ENCODE data around the gene TEKT2.

Gene TEKT2

DNA sequence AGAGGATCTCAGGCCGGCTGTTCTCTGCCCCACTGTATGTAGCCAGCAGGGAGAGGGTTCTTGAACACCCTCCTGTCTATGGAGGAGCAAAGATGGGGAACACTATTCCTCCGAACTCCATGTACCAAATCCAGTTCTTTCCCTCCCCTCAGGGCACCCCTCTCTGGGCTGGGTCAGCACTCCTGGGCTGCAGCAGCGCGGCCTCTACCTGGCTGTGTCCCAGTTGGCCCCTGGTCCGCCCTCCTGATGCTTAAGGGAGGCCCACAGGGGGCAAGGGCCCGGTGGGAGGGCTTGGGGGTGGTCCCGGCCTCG, 4.3 kb downstream of the TEKT2 start:
- DNase-seq = no peak

DNA sequence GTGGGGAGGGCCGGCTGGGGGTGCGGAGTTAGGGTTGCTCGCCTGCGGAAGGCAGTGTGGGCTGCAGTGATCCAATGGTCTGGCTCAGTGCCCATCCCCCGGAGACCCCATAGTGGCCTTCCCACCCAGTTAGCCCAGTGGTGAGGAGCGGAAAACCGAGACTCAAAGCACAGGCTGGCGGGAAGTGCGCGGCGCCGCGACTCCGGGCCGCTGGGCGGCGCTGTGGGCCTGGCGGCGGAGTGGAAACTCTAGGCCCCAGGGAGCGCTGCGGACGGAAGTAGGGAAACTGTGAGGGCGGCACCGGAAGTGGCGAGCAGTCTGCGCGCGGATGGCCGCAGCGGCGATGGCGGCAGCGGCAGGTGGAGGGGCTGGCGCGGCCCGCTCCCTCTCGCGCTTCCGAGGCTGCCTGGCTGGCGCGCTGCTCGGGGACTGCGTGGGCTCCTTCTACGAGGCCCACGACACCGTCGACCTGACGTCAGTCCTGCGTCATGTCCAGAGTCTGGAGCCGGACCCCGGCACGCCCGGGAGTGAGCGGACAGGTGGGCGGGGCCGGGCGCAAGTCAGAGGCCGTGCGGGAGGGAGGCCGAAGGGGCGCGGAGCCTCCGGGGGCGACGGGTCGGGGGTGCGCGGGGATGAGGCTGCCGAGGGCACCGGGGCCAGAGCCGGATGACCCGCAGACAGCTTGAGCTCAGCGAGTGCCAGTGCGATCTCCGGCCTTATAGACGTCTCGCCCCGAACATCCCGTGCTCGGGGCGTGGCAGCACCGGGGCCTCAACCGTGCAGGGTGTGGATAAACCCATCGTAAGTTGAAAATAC, 4.9 kb downstream of the TEKT2 start, which contains the start of gene ADPRS:
ADPRS (plus strand) TSS at position 316 of the 816 bp plus-strand sequence; CDS start at position 329, 13 bp downstream.
- peak; percentile 84 for DNase-seq

DNA sequence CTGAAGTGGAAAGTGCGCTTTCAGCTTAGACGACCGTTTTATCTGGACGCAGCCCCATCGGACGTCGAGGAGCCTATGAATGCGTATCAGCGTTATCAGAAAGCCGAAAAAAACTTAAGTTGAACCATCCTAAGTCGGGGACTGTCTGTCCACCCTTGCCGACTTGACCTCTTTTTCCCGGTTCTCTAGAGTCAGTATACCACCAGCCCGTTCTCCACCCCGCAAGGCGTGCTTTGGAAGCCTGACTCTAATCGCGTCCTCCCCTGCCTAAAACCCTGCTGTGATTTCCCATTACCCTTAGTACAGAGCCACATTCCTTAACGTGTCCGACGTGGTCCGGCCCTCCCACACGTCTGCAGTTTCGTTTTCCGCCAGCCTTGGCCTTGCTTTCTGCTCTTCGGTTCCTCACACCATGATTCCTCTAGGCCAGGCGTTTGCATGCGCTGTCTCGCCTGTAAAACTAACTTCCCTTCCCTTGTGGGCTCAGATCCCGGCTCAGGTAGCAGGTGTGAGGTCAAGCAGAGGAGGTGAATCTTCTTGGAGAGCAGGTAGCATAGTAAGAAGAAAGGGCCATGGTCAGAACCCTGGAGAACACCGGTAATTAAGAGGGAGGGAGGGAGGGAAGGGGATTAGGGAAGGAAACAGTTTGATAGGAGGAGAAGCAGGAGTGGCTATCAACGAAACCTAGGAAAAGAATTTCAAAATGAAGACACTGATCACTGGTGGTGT, 5.7 kb downstream of the TEKT2 start:
- DNase-seq = no peak

DNA sequence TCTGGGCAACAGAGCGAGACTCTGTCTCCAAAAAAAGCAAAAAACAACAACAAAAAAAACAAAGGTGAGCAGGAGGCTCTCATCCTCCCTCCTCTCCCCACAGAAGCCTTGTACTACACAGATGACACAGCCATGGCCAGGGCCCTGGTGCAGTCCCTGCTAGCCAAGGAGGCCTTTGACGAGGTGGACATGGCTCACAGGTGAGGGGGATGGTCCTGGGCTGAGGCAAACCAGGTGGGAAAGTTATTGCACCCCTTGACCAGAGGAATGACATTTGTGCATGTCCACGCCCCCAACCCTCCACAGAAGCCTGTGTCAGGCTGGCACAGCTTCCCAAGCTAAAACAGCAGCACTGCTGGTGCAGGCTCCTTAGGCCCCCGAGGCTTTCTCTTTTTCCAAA, 7.2 kb downstream of the TEKT2 start:
- no peak for DNase-seq

DNA sequence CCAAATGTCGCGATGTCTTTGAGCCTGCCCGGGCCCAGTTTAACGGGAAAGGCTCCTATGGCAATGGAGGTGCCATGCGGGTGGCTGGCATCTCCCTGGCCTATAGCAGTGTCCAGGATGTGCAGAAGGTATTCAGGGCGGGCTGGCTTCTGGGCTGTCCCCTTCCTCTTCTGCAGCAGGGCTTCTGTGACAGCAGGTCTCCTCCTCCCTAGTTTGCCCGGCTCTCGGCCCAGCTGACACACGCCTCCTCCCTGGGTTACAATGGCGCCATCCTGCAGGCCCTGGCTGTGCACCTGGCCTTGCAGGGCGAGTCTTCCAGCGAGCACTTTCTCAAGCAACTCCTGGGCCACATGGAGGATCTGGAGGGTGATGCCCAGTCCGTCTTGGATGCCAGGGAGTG, 7.8 kb downstream of the TEKT2 start:
- no peak for DNase-seq

DNA sequence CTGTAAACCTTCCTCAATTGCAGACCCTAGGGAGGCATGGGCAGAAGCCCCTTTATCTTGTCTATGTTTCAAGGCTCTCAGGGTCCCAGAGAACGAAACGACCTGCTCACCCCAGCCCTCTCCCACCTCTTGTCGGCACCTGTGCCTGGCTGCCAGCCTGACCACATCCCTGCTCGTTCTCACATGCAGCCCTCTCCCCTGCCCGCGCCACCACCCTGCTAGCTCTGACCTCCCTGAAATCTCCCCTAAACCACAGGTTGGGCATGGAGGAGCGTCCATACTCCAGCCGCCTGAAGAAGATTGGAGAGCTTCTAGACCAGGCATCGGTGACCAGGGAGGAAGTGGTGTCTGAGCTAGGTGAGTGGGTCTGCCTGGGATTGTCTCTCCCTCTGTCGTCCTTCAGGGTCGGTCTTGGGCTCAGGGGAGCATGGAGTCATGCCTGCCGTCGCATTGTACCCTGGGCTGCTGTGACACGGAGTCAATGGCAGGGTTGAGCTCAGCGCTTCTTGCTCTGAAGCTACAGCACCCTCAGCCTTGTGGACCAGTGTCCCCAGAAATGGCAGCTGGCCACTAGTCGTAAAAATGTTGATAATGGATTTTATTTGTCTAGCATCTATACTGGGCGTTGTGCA, 8.4 kb downstream of the TEKT2 start:
- DNase-seq = no peak

DNA sequence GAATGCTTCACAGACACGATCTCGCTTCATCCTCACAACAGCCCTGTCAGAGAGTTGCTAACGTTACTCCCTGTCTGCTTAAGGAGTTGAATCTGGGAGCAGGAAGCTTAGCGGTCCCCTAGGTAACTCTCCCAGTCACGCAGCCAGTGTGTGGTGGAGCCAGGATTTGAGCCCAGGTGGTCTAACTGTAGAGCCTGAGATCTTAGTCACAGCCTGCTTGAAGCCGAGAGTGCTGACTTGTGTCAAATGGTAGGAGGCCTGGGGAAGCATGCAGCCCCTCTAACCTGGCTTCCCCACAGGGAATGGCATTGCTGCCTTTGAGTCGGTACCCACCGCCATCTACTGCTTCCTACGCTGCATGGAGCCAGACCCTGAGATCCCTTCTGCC, 8.9 kb downstream of the TEKT2 start:
- no peak for DNase-seq

DNA sequence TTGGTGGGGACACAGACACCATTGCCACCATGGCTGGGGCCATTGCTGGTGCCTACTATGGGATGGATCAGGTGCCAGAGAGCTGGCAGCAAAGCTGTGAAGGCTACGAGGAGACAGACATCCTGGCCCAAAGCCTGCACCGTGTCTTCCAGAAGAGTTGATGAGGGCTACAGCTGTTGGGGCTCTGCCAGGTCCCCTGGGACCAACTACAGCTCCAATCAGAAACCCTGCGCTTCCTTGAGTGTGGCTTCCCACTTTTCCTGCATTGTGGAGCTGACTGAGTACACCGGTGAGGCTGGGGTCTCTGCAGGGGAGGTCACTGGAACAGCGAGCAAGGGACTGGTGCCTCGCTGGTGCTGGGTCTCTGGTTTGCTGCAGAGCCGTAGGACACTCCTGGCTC, 9.3 kb downstream of the TEKT2 start:
- no peak for DNase-seq

DNA sequence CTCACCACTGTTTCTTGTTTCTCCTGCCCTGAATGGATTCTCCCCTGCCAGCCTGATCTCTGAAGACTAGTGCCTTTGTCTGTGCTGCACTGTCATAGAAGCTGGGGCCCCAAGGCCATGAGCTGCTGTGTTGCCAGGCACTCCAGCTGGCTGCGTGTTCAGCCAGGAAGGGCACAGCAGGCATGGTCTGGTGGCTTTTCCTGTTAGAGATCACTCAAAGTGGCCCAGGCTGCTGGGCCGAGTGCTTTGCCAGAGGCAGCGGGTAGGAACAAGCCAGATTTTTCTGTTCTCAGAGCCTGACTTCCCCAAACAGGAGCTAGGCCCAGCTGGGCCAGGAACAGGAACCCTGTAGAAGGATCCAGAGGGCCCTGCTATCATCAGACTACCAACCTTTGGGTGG, 10.0 kb downstream of the TEKT2 start:
- no peak for DNase-seq

DNA sequence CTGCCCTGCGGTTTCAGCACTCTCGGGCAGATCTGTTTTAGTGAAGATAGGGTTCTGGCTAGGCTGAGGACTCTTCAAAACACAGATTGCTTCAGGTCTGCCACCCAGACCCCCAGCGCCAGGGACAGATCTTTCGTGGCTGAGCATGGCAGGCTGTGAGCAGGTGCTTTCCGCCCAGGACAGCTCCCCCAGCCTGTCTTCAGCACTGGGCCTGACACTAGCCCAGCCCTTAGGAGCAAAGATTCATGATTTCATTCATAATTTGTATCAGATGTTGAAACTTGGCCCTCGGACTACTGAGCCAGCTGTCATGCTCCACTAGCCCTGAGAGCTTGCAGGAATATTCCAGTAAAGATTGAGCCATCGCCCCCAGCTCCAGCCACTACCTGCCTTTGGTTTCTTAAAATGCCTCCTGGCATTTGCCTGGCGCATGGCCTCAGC, 10.7 kb downstream of the TEKT2 start:
- DNase-seq = no peak

DNA sequence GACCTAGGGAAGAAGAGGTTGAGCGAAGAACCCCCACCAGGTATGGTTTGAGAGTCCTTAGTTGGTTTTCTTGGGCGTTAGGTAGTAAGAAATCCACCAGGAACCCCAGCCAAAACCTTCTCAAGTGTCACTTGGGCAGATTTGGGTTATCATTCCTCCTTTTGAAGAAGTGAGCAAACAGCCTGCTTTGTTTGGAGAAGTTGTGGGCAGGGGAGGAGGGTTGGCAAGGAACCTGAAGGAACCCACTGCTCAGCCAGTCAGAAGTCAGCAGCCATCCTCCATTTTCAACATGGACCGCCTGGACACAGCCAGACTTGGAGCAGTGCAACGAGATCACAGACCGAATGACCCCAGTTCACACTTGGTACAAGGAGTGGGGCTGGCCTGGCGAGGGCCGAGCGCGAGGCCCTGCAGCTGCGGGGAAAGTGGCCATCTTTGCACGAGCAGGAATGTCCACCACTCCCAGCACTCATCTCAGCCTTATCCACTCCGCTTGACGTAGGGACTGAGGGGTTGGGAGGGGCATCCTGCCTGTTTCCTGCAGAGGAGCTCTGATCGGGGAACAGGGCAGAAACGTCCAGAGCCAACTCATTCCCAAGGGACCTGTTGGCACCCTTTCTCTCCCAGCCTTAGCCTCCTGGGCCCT, 12.0 kb downstream of the TEKT2 start:
- DNase-seq = no peak

DNA sequence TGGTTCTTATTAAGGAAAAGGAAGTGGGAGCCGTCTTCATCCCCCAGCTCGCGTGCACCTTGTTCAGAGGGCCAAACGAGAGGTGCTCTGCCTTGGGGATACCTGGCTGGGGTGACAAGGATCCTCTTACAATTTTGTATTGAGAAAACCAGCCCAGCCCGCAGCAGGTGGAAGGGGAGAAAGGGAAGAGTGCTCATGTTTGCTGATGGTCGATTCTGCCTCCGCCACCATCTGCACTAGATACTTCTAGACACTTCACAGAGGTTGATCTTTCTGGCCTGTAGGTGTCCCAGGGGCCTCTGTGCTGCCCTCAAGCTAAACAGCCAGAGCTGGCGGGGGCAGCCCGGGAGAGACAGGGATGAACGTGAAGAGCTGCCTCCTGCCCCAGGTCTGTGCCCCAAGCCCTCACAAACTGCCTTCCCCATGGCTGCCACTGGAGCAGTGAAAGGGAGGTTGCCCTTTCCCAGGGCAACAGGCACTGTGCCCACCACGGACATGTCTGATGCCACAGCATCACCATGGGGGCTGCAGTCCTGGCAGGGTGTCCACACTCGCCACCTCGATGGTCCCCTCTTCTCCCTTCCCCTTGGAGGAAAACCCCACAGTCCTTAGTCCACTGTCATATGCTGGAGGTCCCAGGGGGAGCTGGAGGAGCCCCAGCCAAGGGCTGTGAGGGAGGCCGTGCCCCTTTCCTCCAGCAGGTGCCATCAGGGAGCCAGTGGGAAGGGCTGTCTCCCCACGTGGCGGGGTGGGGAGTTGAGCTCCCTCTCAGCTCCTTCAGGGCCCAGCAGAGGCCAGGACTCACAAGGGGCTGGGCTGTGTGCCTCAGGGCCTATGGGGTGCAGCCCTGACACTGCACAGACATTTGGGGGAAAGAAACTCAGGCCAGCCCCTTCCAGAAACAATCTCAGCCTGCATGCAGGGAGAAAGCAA, 12.9 kb downstream of the TEKT2 start:
- DNase-seq = no peak

DNA sequence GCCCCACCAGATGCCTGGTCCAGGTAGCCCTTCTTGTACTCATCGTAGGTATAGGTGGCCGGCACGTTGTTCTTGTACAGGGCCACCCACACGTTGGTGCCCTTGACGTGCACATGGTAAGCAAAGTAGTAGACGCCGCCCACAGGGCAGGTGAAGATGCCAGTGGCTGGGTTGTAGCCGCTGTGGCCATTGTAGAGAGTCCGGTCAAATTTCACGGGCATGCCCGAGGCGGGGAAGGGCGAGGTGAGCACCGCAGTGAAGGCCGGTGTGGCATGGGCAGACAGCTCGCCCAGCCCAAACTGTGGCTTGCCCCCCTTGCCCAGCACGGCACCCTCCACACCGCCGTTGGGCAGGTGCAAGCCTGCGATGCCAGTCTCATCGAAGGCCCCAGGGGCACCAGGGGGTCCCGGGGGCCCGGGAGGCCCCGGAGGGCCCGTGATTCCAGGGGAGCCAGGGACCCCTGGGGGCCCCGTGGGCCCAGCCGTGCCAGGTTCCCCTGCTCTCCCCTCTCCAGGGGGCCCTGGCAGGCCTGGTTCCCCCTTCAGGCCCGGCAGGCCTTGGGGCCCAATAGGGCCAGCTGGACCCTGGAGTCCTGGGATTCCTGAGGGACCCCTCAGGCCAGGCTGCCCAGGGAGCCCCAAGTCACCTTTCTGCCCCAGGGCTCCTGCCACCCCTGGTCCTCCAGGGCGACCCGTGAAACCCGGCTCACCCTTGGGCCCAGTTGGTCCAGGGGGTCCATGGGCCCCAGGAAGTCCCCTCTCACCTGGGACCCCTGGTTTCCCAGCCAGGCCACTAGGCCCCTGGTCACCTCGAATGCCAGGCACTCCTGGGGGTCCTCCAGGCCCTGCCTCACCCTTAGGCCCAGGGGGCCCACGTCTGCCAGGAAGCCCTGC, 14.0 kb downstream of the TEKT2 start:
- DNase-seq = no peak

DNA sequence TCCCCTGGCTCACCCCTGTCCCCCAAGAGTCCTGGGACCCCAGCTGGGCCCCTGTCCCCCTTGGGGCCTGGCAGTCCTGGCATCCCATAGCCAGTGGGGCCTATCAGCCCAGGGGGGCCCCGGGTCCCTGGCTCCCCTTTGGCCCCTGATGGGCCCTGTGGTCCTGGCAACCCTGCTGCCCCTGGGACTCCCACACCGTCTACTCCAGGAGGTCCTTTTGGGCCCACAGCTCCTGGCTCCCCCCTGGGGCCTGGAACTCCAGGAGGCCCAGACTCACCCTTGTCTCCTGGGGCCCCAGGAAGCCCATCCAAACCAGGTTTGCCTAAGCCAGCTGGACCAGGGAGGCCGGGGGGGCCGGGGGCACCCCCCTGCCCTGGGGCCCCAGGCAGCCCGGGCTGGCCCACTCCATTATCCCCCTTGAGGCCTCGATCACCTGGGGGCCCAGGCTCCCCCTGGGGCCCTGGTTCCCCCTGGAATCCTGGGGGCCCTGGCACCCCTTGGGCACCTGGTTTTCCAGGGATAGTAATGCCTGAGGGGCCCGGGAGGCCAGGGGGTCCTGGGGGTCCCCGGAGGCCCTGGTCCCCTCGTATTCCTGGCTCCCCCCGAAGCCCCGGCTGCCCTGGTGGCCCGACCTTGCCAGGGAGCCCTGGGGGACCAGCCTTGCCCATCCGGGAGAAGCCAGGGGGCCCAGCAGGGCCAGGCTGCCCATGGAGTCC, 14.9 kb downstream of the TEKT2 start:
- no peak for DNase-seq

DNA sequence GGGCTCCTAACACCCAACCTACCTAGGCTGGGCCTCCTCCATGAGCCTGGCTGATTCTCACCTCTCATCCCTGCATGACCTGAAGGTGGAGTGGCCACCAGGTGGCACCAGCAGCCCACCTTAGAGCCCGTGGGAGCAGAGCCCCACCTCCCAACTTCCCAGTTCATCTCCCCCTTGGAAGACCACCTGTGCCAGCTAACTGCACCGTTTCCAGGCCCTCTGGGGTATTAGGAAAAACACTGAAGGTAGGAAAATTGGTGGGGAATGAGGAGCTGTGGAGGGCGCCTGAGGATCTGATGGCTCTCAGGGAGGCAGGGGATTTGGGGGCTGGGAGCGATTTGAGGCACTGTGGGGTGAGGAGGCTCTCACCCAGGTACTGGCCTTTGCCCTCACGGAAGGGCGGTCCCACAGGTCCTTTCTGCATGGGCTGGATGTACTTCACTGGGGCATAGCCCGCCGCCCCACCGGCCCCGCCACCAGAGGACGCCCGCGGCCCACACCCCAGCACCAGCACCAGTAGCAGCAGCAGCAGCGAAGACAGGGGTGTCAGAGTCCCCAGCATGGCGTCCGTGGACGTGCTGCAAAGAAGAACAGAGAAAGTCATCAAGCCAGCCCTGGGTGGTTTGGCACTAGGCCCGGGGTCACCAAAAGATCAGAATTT, 15.9 kb downstream of the TEKT2 start:
- peak; percentile 65 for DNase-seq

DNA sequence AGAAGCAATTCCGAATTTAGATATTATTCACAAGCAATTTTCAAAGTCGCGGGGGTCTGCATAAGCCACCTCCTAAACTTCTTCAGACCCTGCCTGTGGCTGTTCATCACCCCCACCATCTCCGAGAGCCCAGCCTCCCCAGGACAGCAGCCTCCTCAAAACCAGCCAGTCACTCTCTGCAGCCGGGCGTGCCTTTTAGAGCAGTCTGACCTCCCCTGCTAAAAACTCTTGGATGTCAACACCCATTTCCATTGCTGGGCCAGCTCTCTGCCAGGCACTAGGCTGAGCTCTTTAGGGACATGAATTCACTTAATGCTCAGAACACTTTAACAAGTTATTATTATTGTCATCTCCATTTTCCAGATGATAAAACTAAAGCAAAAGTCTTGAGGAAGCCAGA, 16.5 kb downstream of the TEKT2 start:
- DNase-seq = no peak

DNA sequence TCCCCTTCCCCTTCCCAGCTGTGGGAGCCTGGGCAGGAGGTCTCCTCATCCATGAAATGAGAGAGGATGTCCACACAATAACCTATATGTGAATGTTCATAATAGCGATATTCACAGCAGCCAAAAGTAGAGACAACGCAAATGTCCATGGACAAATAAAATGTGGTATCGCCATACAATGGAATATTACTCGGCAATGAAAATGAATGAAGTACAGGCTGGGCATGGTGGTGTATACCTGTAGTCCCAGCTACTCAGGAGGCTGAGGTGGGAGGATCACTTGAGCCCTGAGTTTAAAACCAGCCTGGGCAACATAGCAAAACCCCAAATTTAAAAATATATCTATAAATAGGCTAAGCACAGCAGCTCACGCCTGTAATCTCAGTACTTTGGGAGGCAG, 17.7 kb downstream of the TEKT2 start:
- DNase-seq = no peak

DNA sequence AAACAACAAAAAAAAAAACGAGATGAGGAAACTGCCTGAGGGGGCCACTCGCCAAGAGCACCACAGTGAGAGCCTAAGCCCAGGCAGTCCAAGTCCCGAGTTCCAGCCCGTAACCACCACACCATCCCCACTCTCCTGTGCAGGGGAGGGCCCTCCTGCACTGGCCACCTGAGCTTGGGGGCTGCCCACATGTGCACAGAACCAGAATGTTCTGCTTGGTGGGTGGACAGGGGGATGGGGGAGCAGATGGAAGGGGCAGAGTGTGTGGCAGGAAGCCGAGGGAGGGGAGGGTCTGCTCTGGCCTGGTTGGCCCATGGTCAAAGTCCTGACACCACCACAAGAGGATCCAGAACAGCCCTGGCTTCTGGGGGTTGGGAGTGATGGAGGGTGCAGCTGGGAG, 22.4 kb downstream of the TEKT2 start:
- DNase-seq = no peak

DNA sequence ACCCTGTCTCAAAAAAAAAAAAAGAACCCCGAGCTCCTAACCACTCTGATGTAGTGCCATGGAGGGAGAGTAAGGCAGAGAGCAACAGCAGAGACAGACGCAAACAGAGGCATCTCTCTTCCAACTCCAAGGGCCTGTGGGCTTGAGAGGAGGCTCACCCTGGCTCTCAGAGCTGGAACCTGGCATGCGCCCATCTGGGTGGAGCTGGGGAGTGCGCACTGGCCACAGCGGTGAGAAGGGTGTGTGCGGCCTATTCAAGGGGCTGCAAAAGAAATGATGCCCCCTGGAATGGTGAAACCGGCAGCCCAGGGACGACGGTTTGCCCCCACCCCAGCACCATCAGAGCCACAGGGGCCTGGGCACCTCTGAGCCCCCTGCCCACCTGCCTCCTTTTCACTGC, 23.5 kb downstream of the TEKT2 start:
- no peak for DNase-seq

DNA sequence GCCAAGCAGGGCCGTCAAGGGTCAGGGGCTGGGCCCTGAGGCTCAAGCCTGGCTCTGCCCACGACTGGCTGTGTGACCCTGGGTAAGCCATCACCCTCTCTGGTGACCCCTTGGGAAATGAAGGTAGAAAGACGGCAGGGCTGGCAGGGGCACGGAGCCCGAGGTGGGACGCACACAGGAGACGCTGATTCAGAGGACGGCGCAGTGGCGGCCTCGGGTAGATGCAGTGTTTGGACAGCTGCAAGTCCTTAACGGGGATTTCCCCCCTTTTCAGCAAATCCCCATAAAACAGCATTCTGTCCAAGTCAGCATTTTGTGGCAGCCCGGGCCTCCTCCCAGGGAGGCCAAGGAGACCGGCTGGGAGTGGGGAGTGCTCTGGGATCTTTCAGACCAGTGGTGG, 24.4 kb downstream of the TEKT2 start:
- no peak for DNase-seq

All from activated CD4-positive, alpha-beta T cell treated with anti-CD3 and anti-CD28 coated beads for 1 hour (primary cell).